A673 (cell line): Measurements from ENCODE around the gene RNF186. TPM values are rescaled to one million over a fixed set of nuclear protein-coding genes. Genes with fewer than 3 reads are reported as not detected.

Experiments
- BruUV-seq: library from RNA; stranded (reverse); fragments of 400-500 nt; replicated peaks from 2 replicates; lab custom pipeline; 2021; lab: Mats Ljungman, UMichigan
- CTCF ChIA-PET: fragments of 300-600 bp; sonication (Branson Sonifier 250); formaldehyde crosslinking; loops from one replicate; lab custom pipeline; 2022; ENCODE audit warnings: antibody characterized with exemption; lab: Charles Lee
- POLR2A ChIA-PET: fragments of 300-600 bp; sonication (Branson Sonifier 250); formaldehyde crosslinking; loops from one replicate; lab custom pipeline; 2022; ENCODE audit warnings: antibody characterized with exemption; ENCODE audit not compliant: low non-redundant PET; lab: Charles Lee
- DNase-seq: peaks from one replicate; pipeline ENCODE4 v3.0.0-alpha.2; 2015; ENCODE audit warnings: low spot score
- H3K27ac ChIP-seq: fragments of 200-600 bp; sonication (generic); 2 replicates; pipeline ENCODE4 v1.5.1; 2016; ENCODE audit warnings: mixed run types, low read depth, mild to moderate bottlenecking, mixed read lengths, antibody characterized with exemption, low read length; ENCODE audit not compliant: poor library complexity, severe bottlenecking
- H3K27me3 ChIP-seq: fragments of 200-600 bp; sonication (generic); replicated peaks from 2 replicates; pipeline ENCODE4 v1.6.1; 2017; ENCODE audit warnings: mixed run types, low read depth, mild to moderate bottlenecking, mixed read lengths, antibody characterized with exemption, low read length; ENCODE audit not compliant: insufficient read depth, poor library complexity
- H3K36me3 ChIP-seq: fragments of 200-600 bp; sonication (generic); 2 replicates; pipeline ENCODE4 v1.6.1; 2016; ENCODE audit warnings: mixed run types, mild to moderate bottlenecking, mixed read lengths, antibody characterized with exemption, low read length; ENCODE audit not compliant: insufficient read depth, poor library complexity, severe bottlenecking
- H3K4me1 ChIP-seq: fragments of 200-600 bp; sonication (generic); 2 replicates; pipeline ENCODE4 v1.6.1; 2017; ENCODE audit warnings: mixed run types, mild to moderate bottlenecking, mixed read lengths, antibody characterized with exemption, low read length; ENCODE audit not compliant: insufficient read depth, poor library complexity, severe bottlenecking
- H3K4me3 ChIP-seq: fragments of 200-600 bp; sonication (generic); 2 replicates; pipeline ENCODE4 v1.5.1; 2016; ENCODE audit warnings: low read depth, mixed run types, mild to moderate bottlenecking, mixed read lengths, low read length; ENCODE audit not compliant: poor library complexity, severe bottlenecking
- H3K9me3 ChIP-seq: fragments of 200-600 bp; sonication (generic); 2 replicates; pipeline ENCODE4 v1.6.1; 2016; ENCODE audit warnings: mixed run types, low read depth, mild to moderate bottlenecking, mixed read lengths, antibody characterized with exemption, low read length; ENCODE audit not compliant: poor library complexity, severe bottlenecking
- CTCF ChIP-seq: fragments of 300-800, 200-600 bp; sonication (generic); conservative IDR thresholded peaks from 2 replicates; pipeline ENCODE4 v1.5.1; 2017; ENCODE audit warnings: low read depth, mild to moderate bottlenecking, antibody characterized with exemption, low read length, moderate library complexity, mixed read lengths
- EZH2 ChIP-seq: fragments of 200-600 bp; sonication (generic); IDR thresholded peaks from 2 replicates; pipeline ENCODE4 v1.6.1; 2017; ENCODE audit warnings: borderline replicate concordance, low read depth, mild to moderate bottlenecking, mixed read lengths, antibody characterized with exemption, low read length; ENCODE audit not compliant: poor library complexity, severe bottlenecking
- intact Hi-C: fragments of 100-400 bp; cut with micrococcal nuclease; formaldehyde crosslinking; loops from one replicate; pipeline ENCODE4 v1.10.0; 2022; ENCODE audit not compliant: unreplicated experiment
- total RNA-seq: library from RNA; stranded (reverse); gene quantifications from 2 replicates; pipeline ENCODE4 v1.2.3, GENCODE V29; 2021

RNF186 gene
- total RNA-seq, 1 experiment from 2014 or later = not detected

DNA sequence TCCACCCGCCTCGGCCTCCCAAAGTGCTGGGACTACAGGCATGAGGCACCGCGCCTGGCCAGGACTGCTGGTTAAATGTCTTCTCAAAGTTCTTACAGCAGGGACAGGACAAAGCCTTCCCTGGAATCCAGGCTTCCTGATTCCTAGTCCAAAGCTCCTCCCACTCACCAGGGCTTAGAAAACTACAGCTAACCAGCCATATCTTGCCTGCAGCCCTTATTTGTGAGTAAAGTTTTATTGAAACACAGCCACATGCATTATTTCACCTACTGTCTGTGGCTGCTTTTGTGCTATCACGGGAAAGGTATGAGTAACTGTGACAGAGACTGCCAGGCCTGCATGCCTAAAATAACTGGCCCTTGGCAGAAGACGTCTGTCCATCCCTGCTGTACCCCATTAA is 39.8 kb downstream of the RNF186 start:
- H3K27ac ChIP-seq = no peak overlapping the region
- ChIA-PET CTCF (no interaction called here), POLR2A (no interaction called here)
- no peaks in the 10 kb centered on the region for H3K9me3 ChIP-seq
- peak; percentile 28 for DNase-seq
- peaks cover 8% of the 10 kb centered on the region for H3K4me1 ChIP-seq
- no TSS peak for BruUV-seq
- intact Hi-C loops = no loop called here
- H3K4me3 ChIP-seq = no peak overlapping the region
- H3K27me3 ChIP-seq = no peaks in the 10 kb centered on the region
- no peak for TF ChIP-seq EZH2
- TF ChIP-seq CTCF = no peak
- no peaks in the 10 kb centered on the region for H3K36me3 ChIP-seq

DNA sequence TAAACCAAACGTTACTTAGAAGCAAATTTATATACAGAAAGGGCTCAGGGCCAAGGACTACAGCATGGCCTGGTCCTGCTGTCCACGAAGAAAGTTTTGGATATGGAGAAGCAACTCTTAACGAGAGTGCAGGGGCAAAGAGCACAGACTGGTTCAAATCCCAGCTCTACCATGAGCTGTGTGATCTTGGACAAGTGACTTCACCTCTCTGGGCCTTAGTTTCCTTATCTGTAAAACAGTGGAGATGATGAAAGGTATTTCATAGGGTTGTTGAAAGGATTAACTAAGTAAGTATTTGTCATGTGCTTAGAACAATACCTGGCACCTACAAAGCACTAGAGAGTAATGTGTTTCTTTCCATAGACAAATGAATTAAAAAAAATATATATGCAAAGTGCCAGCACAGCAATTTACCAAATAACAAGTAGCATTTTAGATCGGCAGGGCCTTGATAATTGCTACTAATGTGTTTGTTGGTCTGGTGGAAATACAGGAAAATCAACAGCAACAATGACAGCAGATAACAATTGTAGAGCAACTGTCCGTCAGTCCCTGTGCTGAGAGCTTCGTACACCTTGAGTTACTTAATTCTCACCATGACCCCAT is 40.8 kb downstream of the RNF186 start:
- peaks cover 19% of the 10 kb centered on the region for H3K4me1 ChIP-seq
- H3K27me3 ChIP-seq = no peaks in the 10 kb centered on the region
- H3K36me3 ChIP-seq = no peaks in the 10 kb centered on the region
- CTCF ChIA-PET = no interaction called here
- no peak for DNase-seq
- no TSS peak for BruUV-seq
- TF ChIP-seq EZH2 = no peak
- TF ChIP-seq CTCF = no peak
- no peak overlapping the region for H3K27ac ChIP-seq
- H3K9me3 ChIP-seq = no peaks in the 10 kb centered on the region
- intact Hi-C loops = no loop called here
- POLR2A ChIA-PET = no interaction called here
- no peak overlapping the region for H3K4me3 ChIP-seq

- intact Hi-C loops = no loop called here
- no peak overlapping the region for H3K4me3 ChIP-seq
- peaks cover 20% of the 10 kb centered on the region for H3K4me1 ChIP-seq
- no peaks in the 10 kb centered on the region for H3K36me3 ChIP-seq
- ChIA-PET POLR2A (no interaction called here), CTCF (no interaction called here)
- no peak for DNase-seq
- no peak overlapping the region for H3K27ac ChIP-seq
- no peaks in the 10 kb centered on the region for H3K27me3 ChIP-seq
- no TSS peak for BruUV-seq
- no peaks in the 10 kb centered on the region for H3K9me3 ChIP-seq
- TF ChIP-seq EZH2 (no peak), CTCF (no peak)
Observed at GRCh38 chr1:19773485-19773884, 41.6 kb downstream of the RNF186 start.
